ENCODE measurements around the gene AHSG.

Gene AHSG

DNA sequence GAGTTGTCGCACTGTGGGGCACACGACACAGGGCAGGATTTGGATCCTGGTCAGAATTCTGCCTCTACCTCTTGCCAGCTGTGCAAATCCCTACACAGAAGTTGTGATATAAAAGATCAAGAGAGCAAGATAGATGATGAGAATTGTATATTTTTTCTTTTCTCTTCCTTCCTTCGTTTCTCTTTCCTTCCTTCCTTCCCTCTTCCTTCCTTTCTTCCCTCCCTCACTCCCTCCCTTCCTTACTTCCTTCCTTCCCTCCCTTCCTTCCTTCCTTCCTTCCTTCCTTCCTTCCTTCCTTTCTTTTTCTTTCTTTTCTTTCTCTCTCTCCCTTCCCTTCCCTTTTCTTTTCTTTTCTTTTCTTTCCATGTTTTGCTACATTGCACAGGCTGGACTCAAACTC, 12.0 kb upstream of the AHSG start:
- Mint-ChIP-seq H3K36me3 (ENCODE audit: low read depth) (no peaks in the 10 kb centered on the region), H3K9me3 (no peaks in the 10 kb centered on the region), H3K27me3 (no peaks in the 10 kb centered on the region), H3K27ac (no peak overlapping the region), H3K4me1 (ENCODE audit: low read depth) (no peaks in the 10 kb centered on the region), H3K4me3 (no peak overlapping the region)

DNA sequence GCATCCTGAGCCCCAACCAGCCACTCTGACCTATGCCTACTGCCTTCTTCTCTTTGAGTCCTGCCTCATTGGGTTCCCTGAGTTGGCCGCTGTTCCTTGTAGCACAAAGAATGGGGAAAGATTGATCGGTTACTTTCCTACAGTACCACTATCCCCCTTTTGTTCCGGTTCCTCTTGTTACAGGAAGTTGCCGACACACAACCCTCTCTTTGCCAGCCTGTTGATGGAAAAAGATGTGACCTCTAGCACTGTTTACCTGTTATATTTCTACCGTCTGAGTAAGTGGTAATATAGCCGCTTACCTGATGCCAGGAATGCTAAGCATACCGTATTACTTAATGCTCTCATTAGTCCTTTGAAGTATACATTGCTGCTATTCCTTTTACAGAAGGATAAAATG, 9.7 kb upstream of the AHSG start:
- H3K27me3 Mint-ChIP-seq = no peaks in the 10 kb centered on the region
- H3K9me3 Mint-ChIP-seq = no peaks in the 10 kb centered on the region
- no peaks in the 10 kb centered on the region for H3K36me3 Mint-ChIP-seq (ENCODE audit: low read depth)
- H3K4me3 Mint-ChIP-seq = no peak overlapping the region
- H3K4me1 Mint-ChIP-seq (ENCODE audit: low read depth) = no peaks in the 10 kb centered on the region
- no peak overlapping the region for H3K27ac Mint-ChIP-seq

DNA sequence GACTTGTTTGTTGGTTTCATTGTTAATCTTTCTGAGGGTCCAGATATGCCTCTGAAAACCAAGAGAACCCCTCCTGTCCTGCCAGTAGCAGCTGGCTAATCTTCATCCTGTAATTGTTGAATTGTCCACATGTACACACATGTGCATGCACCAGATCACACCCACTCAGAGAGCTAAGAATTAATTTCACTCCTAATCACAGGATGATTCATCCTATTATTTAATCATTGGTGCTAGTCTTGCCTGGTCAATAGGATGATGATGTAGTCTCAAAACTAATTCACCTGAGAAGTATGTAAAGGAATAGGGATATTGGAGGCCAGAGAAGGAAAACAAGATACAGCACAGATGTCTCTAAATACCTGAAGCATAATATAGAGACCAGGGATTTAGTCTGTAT, 7.8 kb upstream of the AHSG start:
- no peak overlapping the region for H3K27ac Mint-ChIP-seq
- H3K36me3 Mint-ChIP-seq (ENCODE audit: low read depth) = no peaks in the 10 kb centered on the region
- no peak overlapping the region for H3K4me3 Mint-ChIP-seq
- H3K9me3 Mint-ChIP-seq = no peaks in the 10 kb centered on the region
- H3K27me3 Mint-ChIP-seq = no peaks in the 10 kb centered on the region
- H3K4me1 Mint-ChIP-seq (ENCODE audit: low read depth) = no peaks in the 10 kb centered on the region

DNA sequence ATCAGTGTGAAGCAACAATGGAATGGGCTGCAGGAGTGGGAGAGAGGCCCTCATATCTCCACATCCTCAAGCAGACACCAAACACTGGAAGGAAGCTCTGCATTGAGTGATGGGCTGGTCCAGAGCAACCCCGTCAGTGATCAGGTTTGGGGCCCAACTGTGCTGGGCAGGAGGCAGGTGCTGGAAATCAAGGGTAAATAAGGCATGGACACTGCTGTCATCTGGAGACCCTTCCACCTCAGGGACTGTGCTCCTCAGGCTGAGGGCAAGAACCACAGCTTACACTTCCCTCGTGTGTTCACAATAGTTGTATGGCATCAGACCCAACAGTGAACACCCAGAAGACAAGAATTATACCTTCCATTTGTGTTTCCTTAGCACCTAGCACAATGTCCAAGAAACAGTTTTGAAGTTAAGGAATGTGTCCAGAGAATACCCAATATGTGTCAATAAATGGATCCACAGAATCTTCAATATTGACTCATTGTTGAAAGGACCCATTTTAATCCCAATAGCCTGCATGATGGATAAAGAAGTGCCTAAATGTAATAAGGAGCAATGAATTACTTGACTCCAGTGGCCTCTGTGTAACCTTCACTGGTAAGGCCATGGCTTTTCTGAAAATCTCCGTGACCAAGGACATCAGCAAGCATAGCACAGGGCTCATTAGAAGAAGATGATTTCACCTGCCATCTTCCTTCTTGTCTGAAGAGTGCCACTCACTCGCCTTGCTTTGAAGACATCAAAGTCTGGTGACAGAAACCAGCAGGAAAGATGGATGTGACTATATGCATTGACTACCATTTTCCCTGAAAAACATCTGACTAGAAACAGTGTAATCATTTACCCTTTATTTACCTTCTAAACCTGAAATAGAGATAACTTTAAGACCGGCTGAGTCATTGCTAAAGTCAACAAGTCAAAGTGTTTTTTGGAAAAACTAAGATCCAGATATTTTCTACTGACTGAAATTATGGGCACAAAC, 7.0 kb upstream of the AHSG start:
- no peak overlapping the region for H3K27ac Mint-ChIP-seq
- no peaks in the 10 kb centered on the region for H3K9me3 Mint-ChIP-seq
- no peak overlapping the region for H3K4me3 Mint-ChIP-seq
- no peaks in the 10 kb centered on the region for H3K27me3 Mint-ChIP-seq
- no peaks in the 10 kb centered on the region for H3K36me3 Mint-ChIP-seq (ENCODE audit: low read depth)
- H3K4me1 Mint-ChIP-seq (ENCODE audit: low read depth) = no peaks in the 10 kb centered on the region

DNA sequence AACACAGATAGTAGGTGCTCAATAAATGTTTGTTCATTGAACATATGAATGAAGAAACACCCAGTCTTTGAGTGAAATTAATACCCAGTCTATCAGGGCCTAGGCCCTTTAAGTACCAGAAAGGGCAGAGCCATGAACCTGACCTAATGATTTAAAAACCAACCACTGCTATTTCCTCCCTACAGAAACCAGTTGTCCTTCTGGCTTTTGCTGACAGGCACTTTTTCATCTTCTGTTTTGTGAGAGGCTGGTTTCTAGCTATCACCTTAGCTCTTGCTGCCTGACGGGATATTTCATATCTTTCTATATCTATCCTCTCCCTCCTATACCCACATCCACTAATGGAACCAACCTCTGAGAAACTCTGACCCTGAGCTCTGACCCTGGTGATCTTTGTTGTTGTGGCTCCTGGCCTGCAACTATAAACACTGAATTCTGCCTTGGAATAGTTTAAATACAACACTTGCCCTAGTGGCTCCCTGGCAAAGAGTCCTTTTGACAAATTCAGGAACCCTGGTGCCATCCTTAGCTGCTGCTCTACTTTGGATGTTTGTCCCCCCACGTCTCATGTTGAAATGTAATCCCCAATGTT, 4.1 kb upstream of the AHSG start:
- H3K4me3 Mint-ChIP-seq = no peak overlapping the region
- no peak overlapping the region for H3K27ac Mint-ChIP-seq
- H3K36me3 Mint-ChIP-seq (ENCODE audit: low read depth) = no peaks in the 10 kb centered on the region
- H3K27me3 Mint-ChIP-seq = peaks cover 8% of the 10 kb centered on the region
- H3K4me1 Mint-ChIP-seq (ENCODE audit: low read depth) = no peaks in the 10 kb centered on the region
- H3K9me3 Mint-ChIP-seq = no peaks in the 10 kb centered on the region

DNA sequence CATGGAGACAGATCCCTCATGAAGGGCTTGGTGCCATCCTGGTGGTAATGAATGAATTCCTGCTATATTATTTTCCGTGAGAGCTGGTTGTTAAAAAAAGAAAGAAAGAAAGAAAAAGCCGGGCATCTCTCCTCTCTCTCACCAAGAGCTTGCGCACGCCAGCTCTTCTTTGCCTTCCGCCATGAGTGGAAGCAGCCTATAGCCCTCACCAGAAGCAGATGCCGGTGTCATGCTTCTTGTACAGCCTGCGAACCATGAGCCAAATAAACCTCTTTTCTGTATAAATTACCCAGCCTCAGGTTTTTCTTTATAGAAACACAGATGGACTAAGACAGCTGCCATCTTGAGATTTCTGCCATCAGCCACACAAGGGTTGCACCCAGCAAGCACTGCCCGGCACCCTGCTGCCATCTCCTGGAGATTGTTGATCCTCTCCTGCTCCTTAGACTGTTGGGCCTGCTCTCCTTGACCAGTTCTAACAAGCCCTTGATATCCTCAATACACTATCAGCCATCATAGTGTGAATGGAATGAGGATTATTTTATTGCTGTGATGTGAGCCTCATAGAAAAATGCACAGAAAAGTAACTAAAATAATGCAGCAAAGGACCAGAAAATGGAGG, 3.5 kb upstream of the AHSG start:
- Mint-ChIP-seq H3K27ac (no peak overlapping the region), H3K36me3 (ENCODE audit: low read depth) (no peaks in the 10 kb centered on the region), H3K4me3 (no peak overlapping the region), H3K27me3 (peaks cover 11% of the 10 kb centered on the region), H3K9me3 (no peaks in the 10 kb centered on the region), H3K4me1 (ENCODE audit: low read depth) (peaks cover 2% of the 10 kb centered on the region)

DNA sequence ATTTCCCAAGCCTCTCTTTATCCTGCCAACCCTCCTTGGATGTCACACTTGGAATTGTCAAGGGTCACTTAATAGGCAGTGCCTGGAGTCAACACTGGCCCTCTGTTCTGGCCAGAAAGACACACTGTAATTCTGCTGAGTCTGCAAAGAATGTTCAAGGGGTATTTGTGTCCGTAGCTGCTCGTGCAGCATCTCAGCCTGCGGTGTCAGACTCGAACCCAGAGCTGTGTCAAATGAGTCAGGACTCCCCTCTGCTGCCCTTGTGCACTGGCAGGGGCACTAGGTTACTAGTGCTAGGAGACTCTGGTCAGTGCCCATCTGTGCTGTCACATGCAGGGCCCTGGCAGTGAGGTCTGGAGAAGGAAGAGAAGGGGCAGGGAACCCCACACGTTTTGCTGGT, 795 bp upstream of the AHSG start:
- Mint-ChIP-seq H3K27me3 (peaks cover 21% of the 10 kb centered on the region), H3K9me3 (no peaks in the 10 kb centered on the region), H3K36me3 (ENCODE audit: low read depth) (no peaks in the 10 kb centered on the region), H3K27ac (no peak overlapping the region), H3K4me3 (no peak overlapping the region), H3K4me1 (ENCODE audit: low read depth) (peaks cover 19% of the 10 kb centered on the region)

DNA sequence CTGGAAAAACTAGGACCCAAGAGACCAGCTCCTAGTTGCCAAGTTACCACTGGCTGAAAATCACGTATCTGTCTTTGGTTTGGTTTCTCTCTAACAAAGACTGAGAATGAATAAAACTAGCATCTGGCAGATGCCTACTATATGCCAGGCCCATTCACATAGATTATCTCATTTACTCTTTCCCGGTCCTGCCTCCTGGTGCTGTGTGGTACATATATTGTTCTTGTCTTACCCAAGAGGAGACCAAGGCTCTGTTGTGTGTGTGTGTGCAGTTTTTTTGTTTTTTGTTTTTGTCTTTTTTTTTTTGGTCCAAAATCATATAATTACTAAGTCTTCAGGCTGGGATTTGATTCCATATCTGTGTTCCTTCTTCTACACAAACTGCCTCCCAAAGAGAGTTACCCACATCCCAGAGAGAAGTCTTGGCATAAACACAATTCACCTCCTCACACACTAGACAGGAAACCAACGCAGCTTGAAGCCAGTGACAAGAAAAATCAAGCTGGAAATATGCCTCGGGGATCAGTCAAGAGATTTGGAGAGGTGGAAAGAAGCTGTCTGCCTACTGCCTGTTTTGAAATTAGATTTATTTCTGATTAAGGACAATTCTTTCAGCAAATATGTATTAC, 891 bp downstream of the AHSG start:
- no peak overlapping the region for H3K27ac Mint-ChIP-seq
- no peak overlapping the region for H3K4me3 Mint-ChIP-seq
- peaks cover 38% of the 10 kb centered on the region for H3K27me3 Mint-ChIP-seq

DNA sequence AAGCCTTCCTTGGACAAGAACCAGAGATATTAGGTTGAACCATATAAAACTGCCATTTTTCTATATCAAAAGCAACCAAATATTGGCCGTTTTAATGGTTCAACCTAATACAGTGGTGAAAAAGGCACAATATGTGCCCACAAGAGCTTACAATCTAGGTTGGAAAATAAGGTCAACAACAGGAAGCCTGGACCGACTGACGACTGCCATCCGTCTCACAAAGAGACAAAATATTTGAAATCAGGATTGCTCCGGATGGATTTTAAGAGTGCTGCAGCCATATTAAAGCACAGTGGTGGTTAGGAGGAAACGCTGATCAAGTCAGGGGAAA, 1.4 kb downstream of the AHSG start:
- Mint-ChIP-seq H3K4me1 (ENCODE audit: low read depth) (peaks cover 21% of the 10 kb centered on the region), H3K4me3 (peak overlapping the region; percentile 47), H3K36me3 (ENCODE audit: low read depth) (no peaks in the 10 kb centered on the region), H3K9me3 (no peaks in the 10 kb centered on the region), H3K27ac (peak overlapping the region; percentile 71), H3K27me3 (peaks cover 39% of the 10 kb centered on the region)

More for the DNA sequence above, 891 bp downstream of the AHSG start:
- peaks cover 21% of the 10 kb centered on the region for H3K4me1 Mint-ChIP-seq (ENCODE audit: low read depth)
- no peaks in the 10 kb centered on the region for H3K9me3 Mint-ChIP-seq
- no peaks in the 10 kb centered on the region for H3K36me3 Mint-ChIP-seq (ENCODE audit: low read depth)

DNA sequence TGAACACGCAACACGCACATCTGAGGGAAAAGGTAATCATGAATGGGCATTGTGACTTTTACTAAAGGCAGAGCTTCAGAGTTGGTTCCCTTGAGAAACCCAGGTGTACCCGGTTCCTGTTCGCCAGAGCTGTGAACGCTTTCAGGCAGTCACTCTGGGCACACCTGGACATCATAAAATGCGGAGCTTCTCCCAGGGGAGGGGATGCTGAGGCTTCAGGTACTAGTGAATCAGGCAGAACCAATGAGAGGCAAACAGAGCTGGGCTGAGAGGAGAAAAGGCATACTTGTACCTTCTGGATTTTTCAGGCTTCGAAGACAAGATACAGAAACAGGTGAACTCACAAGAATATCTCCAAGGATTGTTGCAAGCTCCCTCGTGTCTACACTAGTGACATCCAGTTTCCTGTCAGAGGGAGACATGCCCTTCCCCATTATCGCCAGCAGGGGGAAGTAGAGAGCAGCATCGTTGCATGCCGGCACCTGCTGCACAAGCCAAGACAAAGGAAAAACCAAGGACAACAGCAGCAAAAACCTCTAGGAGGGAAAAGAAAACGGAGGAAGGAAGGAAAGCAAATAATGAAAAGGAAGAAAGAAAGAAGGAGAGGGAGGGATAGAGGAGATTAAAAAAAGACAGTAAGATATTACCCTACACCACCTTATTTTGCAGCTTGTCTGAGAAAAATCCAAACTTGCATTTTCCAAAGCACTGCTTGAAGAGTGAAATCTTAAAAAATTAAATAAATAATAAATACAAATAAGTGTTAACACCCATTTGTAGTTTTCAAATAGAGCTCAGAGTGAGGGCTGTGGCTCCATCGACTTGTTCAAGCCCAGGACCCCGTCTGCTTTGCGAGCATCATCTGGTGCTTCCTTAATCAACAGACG, 2.0 kb downstream of the AHSG start:
- peaks cover 39% of the 10 kb centered on the region for H3K27me3 Mint-ChIP-seq
- H3K27ac Mint-ChIP-seq = peak overlapping the region; percentile 71
- peak overlapping the region; percentile 47 for H3K4me3 Mint-ChIP-seq

DNA sequence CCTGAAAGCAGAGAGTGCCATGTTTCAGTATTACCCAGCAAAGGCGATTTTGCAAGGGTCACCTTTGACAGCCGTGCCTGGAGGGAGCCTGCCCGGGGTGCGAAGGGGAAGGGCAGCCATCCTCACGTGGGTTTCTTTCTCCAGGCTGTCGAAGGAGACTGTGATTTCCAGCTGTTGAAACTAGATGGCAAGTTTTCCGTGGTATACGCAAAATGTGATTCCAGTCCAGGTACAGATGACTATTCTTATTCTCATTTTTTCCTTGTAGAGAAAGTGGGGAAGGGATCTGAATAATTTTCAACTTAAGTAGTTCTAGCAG, 3.4 kb downstream of the AHSG start:
- Mint-ChIP-seq H3K4me3 (no peak overlapping the region), H3K27ac (no peak overlapping the region), H3K36me3 (ENCODE audit: low read depth) (no peaks in the 10 kb centered on the region), H3K27me3 (peaks cover 42% of the 10 kb centered on the region), H3K9me3 (no peaks in the 10 kb centered on the region), H3K4me1 (ENCODE audit: low read depth) (peaks cover 21% of the 10 kb centered on the region)

More for the DNA sequence above, 2.0 kb downstream of the AHSG start:
- Mint-ChIP-seq H3K9me3 (no peaks in the 10 kb centered on the region), H3K4me1 (ENCODE audit: low read depth) (peaks cover 21% of the 10 kb centered on the region), H3K36me3 (ENCODE audit: low read depth) (no peaks in the 10 kb centered on the region)

DNA sequence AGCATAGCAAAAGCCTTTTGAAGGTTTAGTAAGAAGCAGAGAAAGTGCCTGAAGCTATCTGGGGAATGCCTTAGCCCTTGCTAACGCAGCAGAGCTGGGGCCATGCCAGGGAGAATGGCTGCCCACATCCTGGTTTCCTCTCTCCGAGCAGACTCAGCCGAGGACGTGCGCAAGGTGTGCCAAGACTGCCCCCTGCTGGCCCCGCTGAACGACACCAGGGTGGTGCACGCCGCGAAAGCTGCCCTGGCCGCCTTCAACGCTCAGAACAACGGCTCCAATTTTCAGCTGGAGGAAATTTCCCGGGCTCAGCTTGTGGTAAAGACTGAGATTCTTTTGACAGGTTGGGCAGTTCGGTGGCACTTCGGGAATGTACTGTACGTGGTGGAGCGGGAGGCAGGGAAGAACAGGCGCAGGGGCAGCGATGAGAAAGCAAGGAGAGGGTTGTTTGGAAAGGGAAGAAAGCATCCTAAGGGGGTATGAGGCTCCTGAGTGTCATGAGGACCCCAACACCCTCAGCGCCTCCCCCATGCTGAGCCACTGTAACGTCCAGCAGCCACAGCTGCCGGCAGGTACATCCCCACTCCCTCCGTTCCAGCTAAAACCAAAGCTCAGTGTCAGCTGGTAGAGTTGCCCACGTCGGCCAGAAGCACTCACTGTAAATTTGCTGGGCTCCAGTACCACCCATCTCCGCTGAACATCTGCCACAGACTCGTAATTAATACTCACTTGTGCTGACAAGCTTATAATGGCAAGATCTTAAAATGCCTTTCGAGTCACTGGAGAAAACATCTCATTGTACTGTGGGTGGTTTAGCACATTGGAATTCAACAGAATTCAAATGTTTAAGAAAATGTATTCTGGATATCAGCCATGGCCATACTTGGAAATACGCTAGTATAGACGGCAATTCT, 4.4 kb downstream of the AHSG start:
- Mint-ChIP-seq H3K36me3 (ENCODE audit: low read depth) (no peaks in the 10 kb centered on the region), H3K9me3 (no peaks in the 10 kb centered on the region), H3K27me3 (peaks cover 46% of the 10 kb centered on the region), H3K4me3 (peak overlapping the region; percentile 65), H3K27ac (peak overlapping the region; percentile 57), H3K4me1 (ENCODE audit: low read depth) (peaks cover 21% of the 10 kb centered on the region)

DNA sequence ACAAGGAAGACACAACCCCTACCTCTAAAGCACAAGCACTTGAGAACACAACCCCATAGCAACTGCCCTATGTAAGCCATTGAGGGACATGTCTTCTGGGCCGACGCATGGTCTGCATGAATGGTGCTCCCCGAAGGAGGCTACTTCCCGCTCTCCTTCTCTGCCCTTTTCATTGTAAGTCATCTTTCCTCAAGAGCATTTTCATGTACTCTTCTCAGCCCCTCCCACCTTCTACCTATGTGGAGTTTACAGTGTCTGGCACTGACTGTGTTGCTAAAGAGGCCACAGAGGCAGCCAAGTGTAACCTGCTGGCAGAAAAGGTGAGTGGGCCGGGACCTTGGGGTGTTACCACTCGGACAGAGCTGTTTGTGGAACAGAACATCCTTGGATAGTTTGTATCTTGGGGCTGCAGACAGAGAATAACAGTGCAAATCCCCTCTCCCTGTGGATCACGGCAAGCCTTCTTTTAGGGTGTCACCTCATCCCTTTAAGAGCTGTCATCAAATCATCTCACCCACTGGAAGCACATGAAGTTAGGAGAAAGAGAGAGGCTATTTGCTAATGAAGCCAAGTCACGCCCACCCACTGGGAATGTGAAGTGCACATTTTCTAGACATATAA, 5.6 kb downstream of the AHSG start:
- H3K9me3 Mint-ChIP-seq = no peaks in the 10 kb centered on the region
- H3K27me3 Mint-ChIP-seq = peaks cover 47% of the 10 kb centered on the region
- peaks cover 21% of the 10 kb centered on the region for H3K4me1 Mint-ChIP-seq (ENCODE audit: low read depth)
- H3K36me3 Mint-ChIP-seq (ENCODE audit: low read depth) = no peaks in the 10 kb centered on the region
- no peak overlapping the region for H3K27ac Mint-ChIP-seq
- no peak overlapping the region for H3K4me3 Mint-ChIP-seq

Measured in stimulated activated naive CD8-positive, alpha-beta T cell treated with anti-CD3 and anti-CD28 coated beads, Interleukin-15, Interleukin-2, amounts not matched to agents 100 ng/mL and 50 ng/mL, for 24 hours (primary cell).